Measurements from ENCODE around the gene TPCN1.

GRCh38 chr12:113248842-113249435 lies 27.7 kb downstream of the TPCN1 start:
- TF ChIP-seq CTCF (conservative IDR thresholded peaks at IDR 0.05; ENCODE audit: low read depth, low read length) = no peak
- TF ChIP-seq EZH2 (IDR thresholded peaks at IDR 0.05; ENCODE audit: low read length, unreplicated experiment) = no peak

Data from PC-3 (cell line).